ENCODE measurements around the gene BCKDK.
"Not testable (repeated sequence)": the region's sequence is repeated elsewhere in the genome, so short reads cannot be mapped to it uniquely, and the experiment has no call there.

Gene BCKDK

DNA sequence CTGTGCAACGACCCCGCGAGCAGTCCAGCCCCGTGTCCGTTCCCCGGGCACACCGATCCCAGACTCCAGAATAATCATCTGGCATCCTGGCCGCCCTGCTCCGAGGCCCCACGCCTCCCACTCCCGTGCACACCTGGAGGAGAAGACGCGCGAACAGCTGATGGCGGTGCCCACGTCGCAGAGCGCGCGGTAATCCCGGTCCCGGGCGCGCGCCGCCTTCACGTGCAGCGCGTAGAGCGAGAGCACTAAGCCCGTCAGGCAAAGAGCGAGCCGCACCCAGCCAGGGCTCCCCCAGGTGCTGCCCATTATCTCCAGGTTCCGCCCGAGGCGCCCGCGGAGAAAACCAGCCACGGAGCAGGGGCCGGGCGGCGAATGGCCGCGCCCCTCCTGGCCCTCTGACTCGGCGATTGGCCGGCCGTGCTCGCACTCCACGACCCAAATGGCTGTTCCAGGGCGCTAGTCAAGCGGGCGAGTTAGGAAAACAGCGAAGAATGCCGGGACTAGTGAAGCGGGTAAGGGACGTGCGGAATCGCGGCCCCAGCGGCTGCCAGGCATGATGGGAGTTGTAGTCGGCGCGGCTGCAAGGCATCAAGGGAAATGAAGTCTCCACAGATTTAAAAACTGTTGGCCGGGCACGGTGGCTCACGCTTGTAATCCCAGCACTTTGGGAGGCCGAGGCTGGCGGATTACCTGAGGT, 13.6 kb upstream of the BCKDK start, which contains the start of gene VKORC1:
Gene VKORC1, minus strand, starts transcription at position 374 of the 697 bp plus-strand sequence. Its CDS starts 68 bp downstream, at position 306.
- peak; percentile 99 for DNase-seq (ENCODE audit: low spot score)

DNA sequence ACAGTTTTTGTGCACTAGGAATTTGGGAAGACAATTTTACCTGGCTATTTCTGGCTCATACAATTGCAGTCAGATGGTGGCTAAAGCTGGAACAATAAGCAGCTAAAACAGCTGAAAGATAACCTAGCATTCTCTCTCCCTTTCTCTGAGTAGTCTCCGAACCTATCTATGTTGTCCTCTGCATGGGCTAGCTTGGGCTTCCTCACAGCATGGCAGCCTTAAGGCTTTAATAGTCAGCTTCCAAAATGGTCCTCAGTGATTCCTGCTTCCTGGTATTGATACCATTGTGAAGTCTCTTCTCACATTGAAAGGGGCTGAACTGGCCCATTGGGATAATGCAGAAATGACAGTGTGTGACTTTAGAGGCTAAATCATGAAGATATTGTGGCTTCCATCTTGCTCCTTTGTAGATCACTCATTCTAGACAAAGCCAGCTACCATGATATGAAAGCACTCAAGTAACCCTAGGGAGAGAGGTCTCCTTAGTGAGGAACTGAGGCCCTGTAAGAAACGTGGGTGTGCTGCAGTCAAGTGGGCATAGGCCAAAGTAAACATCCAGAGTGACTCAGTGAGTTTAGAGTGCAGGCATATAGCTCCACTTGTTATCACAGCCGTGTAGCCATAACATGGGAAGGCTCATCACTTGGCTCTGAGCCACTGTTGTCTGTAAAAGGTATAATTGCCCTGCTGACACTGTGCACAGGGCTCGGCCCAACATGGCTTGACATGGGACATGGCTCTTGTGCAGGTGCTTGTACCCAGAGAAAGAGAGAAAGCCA, 8.1 kb upstream of the BCKDK start:
- DNase-seq (ENCODE audit: low spot score) = no peak

DNA sequence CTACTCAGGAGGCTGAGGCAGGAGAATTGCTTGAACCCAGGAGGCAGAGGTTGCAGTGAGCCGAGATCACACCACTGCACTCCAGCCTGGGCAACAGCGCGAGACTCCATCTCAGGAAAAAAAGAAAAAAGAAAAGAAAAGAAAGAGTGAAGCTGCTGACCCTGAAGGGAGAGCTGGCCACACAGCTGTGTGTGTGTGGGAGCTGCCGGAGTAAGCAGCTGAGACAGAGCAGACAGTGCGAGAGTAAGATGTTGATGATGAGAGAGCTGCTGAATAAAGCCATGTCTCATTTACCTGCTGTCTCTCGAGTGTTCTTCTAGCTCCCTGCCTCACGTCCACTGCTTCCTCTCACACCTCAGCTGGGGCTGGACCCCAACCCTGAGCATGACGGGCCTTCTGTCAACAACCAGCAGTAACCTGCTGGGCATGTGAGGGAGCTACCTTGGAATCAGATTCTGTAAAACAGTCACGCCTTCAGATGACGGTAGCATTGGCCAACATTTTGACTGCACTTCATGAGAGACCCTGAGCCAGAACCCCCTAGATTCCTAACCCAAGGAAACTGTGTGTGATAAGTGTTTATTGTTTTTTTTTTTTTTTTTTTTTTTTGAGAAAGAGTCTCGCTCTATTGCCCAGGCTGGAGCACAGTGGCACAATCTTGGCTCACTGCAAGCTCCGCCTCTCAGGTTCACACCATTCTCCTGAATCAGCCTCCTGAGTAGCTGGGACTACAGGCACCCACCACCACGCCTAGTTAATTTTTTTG, 7.1 kb upstream of the BCKDK start:
- DNase-seq (ENCODE audit: low spot score) = not testable (repeated sequence)

DNA sequence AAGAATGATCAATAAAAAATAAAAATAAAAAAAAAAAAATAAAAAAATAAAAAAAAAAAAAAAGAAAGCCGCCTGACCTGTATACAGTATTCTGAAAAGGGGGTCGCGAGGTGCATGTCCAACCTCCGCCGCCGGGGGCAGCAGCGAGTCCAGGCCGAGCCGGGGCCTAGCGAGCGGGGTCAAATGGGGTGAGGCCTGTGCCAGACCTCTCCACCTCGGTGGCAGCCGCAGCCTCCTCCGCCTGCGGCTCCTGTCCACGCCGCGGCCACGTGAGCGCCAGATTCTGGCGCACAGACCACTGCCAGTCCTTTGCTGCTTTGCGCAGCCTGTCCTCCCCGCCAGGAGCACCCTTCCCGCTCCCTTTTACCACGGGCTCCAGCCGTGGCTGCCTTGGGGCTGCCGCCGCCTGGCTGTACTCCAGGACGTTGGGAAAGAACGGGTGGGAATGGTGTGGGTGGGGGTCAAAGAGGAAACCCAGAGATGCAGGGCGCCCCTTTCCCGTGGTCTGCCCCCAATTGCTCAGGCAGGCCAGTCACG, 2.4 kb upstream of the BCKDK start:
- DNase-seq (ENCODE audit: low spot score) = peak; percentile 72

DNA sequence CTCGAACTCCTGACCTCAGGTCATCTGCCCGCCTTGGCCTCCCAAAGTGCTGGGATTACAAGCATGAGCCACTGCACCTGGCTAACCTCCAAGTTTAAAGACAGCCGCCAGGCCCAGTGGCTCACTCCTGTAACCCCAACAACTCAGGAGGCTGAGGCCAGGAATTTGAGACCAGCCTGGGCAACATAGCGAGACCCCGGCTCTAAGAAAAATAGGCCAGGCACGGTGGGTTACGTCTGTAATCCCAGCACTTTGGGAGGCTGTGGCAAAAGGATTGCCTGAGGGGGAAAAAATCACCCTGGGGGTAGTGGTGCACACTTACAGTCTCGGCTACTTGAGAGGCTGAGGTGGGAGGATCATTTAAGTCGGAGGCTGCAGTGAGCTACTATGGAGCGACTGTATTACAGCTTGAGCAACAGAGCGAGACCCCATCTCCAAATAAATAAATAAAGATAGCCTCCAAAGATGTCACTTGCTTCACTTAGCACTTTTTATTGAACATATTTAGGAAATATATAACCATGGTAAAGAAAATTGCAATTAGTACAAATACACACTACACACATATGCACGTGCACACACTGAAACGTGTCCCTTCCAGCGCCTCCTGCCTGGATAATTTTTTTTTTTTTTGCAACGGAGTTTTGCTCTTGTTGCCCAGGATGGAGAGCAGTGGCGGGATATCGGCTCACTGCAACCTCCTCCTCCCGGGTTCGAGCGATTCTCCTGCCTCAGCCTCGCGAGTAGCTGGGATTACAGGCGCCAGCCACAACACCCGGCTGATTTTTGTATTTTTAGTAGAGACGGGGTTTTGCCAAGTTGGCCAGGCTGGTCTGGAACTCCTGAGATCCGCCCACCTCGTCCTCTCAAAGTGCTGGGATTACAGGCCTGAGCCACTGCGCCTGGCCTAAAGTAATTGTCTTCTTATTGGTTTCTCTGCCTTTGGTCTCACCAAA, 1.4 kb upstream of the BCKDK start:
- no peak for DNase-seq (ENCODE audit: low spot score)

DNA sequence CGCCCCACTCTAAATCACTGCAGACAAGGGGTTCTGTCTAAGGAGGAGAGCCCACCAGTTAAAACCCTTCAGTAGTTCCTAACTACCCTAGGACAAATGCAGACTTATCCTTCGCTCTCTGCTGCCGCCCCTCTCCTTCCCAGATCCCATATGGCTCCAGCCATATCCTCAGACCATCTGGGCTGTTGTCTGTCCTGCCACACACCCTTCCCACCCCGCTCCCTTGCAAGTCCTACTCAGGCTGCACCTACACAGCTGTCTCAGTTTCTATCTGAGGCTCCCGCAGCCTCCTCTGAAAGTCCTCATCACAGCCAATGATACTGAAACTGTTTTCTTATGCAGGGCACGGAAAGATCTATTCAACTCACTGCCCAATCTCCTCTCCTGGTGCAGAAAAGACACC, 720 bp upstream of the BCKDK start:
- no peak for DNase-seq (ENCODE audit: low spot score)

DNA sequence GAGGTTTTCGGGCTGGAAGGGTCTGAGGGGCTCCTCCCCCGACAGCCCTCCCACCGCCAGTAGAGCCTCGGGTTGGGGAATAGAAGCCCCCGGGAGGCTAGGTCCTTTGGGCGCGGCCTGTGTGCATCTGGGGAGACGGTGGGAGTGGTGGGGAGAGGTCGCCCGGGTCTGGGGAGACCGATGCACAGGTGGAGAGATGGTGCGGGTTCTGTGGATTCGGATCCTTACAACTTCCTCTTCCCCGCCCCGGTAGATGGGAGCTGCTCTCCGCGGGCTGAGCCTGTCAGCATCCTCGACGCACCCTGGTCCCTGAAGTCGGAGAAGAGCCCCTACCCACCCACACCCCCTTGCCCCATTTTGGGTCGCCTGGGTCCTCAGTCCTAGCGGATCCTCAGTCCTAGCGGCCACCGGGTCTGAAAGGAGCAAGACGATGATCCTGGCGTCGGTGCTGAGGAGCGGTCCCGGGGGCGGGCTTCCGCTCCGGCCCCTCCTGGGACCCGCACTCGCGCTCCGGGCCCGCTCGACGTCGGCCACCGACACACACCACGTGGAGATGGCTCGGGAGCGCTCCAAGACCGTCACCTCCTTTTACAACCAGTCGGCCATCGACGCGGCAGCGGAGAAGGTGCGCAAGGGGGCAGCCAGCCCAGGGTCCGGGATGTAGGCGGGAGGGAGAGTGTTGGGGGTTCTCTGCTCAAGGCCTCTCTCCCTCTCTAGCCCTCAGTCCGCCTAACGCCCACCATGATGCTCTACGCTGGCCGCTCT, 790 bp downstream of the BCKDK start:
- no peak for DNase-seq (ENCODE audit: low spot score)

DNA sequence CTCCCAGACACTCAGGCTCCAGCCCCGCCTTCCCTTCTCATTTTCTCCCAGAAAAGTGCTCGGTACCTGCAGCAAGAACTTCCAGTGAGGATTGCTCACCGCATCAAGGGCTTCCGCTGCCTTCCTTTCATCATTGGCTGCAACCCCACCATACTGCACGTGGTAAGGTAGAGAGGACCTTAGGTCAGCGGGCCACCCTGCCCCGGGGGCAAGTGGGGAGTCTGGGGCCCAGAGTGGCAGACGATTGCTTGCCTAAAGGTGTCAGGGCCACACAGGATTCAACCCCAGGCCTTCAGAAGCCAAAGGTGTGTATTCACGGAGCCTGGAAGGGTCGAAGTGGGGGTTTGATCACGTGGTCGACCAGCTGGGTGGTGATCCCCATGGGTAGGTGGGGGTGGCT, 1.4 kb downstream of the BCKDK start:
- DNase-seq (ENCODE audit: low spot score) = no peak

DNA sequence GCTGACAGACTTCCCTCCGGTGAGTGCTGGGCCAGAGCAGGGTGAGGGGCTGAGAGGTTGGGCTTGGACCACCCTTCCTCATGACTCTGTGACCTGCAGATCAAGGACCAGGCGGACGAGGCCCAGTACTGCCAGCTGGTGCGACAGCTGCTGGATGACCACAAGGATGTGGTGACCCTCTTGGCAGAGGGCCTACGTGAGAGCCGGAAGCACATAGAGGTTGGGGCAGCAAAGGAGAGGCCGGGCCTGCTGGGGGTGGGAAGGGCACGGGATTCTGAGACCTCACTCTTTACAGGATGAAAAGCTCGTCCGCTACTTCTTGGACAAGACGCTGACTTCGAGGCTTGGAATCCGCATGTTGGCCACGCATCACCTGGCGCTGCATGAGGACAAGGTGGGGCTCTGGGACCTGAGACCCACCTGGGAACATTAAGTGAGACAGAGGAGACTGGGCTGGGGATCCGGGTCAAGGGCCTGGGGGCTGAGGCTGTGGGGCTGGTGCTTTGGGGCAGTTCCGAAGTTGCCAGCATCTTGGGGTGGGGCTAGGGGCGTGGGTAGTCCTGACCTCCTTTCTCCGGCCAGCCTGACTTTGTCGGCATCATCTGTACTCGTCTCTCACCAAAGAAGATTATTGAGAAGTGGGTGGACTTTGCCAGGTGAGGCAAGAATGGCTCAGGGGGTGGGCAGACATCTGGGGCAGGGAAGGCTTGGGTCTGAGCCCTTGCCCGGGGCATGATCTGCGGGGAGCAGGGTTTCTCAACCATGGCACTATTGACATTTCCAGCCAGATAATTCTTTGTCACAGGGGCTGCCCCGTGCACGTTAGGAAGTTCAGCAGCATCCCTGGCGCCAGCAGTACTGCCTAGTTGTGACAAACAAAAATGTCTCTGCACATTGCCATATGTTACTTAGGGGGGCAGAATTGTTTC, 2.2 kb downstream of the BCKDK start:
- DNase-seq (ENCODE audit: low spot score) = no peak

DNA sequence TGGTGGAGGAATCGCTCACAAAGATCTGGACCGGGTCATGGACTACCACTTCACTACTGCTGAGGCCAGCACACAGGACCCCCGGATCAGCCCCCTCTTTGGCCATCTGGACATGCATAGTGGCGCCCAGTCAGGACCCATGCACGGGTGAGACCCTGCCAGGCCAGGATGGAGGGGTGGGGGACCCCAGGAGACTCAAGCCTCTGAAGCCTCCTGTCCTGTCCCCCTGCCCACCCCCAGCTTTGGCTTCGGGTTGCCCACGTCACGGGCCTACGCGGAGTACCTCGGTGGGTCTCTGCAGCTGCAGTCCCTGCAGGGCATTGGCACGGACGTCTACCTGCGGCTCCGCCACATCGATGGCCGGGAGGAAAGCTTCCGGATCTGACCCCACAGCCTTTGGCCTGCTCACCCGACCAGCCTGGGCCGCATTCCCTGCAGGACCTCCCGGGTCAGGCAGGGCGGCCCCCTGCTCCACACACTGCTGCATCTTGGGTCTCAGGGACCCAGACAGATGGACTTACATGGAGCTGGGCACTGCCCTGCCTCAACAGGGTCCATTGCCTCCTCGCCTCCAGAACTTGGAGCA, 3.8 kb downstream of the BCKDK start:
- DNase-seq (ENCODE audit: low spot score) = no peak

DNA sequence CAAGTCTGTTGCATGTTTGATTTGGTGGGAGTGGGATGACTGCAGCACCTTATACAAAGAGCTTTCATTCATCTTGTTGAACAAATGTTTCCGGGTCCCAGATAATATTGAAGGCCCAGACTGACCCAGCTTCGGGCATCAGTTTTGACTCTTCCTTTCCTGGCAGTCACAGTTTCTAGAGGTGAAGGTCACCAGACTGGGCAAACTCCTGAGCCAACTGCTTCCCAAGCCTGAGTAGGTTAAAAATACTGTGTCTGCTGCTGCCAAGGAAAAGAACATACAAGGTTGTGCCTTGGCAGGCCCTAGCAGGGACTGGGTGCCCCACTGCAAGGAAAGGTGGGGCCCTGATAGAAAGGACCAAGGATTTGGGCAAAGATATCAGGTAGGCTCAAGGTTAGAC, 4.5 kb downstream of the BCKDK start:
- no peak for DNase-seq (ENCODE audit: low spot score)

DNA sequence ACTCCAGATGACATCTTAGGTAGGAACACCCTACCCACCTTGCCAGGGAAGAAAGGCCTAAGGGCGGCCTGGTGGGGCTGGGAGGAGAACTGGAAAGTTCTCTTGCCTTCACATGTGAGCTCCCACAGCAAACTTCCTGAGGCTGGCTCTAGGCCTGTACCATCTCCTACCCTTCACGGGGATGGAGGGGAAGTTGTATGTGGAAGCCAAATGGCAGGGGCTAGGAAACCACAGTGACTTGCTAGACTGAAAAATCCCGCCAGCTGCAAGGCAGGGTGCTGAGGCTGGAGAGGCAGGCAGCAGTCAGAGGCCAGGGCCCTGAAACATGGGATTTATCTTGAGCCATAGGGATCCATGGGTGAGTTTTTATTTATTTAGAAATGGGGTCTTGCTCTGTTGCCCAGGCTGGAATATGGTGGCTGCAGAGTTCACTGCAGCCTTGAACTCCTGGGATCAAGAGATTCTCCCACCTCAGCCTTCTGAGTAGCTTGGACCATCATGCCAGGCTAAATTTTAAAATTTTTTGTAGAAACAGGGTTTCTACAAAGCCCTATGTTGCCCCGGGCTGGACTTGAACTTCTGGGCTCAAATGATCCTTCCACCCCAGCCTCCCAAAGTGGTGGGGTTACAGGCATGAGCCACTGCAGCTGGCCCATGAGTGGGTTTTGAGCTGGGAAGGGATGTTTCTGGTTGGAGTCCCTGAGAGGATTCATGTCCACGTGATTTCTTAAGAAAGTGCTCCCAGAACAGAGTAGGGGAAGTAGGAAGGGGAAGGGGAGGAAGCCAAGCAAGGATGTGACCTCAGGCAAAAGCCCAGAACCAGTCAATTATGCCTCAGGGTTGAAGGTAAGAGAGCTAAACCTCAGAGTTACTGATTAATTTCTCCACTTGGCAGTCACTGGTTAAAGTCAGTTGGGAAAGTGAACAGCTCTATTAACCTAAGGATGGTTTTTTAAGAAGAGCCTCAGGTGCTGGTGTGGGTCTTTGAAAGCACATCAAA, 5.2 kb downstream of the BCKDK start:
- no peak for DNase-seq (ENCODE audit: low spot score)

DNA sequence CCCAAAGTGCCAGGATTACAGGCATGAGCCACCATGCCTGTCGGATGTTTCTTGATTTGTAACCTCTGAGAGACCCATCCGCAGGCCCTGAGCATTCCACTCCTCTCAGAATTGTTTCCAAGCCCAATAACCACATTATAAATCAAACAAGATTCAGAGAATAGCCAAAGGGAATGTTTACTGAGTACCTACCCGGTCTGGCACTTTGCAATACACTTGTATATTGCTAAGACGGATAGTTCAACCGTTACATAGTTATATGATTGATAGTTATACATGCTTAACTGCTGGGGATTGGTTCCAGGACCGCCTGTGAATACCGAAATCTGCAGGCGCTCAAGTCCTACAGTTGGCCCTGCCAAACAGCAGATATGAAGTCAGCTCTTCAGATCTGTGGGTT, 6.3 kb downstream of the BCKDK start:
- no peak for DNase-seq (ENCODE audit: low spot score)

DNA sequence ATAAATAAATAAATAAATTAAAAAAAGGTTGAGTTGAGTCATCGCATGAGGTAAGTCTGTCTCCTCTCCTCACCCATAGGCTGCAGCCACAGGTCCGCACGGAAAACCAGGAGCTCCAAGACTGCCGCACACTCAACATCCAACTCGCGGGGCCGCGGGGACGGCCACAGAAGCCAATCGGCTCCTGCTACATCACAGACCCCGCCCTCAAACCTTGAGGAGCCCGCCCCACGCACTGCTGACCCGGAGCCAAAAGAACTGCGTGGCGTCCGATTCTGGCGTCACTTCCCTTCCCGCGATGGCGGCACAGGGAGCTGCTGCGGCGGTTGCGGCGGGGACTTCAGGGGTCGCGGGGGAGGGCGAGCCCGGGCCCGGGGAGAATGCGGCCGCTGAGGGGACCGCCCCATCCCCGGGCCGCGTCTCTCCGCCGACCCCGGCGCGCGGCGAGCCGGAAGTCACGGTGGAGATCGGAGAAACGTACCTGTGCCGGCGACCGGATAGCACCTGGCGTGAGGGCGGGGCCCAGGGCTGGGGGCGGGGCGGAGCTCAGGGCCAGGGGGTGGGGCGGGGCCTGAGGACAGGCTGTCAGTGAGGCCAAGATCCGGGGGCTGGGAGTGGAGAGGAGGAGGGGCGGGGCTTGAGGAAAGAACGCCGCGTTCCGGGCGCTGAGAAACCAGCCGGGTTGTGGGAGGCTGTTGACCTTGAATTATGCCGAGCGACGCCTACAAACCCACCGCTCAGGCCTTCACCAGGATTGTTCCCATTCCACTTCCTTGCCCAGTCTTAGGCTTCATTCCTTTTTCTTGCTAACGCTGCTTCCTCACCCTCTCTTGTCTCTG, 9.4 kb downstream of the BCKDK start, which contains the start of gene KAT8:
Gene KAT8, plus strand, starts transcription at position 281 of the 839 bp plus-strand sequence. Its CDS starts 18 bp downstream, at position 299.
- DNase-seq (ENCODE audit: low spot score) = peak; percentile 99

DNA sequence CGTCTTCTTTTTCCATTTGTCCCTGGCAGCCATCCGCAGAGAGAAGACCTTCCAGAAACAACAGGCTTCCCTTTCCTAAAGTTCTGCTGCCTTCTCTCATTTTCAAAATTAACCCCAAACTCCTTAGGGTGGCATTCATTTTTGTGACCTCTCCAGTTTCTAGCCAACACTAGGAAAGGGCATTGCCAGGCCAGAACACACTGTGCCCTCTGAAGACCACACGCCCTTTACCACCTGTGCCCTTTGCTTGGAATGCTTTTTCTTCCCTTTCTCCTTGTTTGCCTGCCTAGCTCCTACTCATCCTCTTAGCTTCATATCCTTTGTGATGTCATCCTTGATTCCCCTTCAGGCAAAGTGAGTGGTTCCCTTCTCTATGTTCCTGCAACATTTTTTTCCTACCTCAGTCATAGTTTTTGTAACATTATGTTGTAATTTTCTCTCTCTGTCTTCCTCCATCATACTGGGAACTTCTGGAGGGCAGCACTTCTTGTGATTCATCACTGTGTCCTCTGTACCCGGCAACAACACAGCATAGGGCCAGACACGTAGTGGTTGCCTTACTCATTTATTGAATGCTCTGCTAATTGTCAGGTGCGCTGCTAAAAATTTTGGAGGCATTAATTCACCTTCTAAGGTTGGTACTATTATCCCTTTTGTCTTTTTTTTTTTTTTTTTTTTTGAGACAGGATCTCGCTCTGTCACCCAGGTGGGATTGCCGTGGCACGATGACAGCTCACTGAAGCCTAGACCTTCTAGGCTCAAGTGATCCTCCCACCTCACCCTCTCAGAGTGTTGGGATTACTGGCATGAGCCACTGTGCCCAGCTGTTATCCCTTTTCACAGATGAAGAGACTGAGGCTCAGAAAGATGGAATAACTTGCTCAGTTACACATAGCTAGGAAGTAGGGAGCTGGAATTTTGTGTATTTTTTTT, 10.3 kb downstream of the BCKDK start:
- no peak for DNase-seq (ENCODE audit: low spot score)

DNA sequence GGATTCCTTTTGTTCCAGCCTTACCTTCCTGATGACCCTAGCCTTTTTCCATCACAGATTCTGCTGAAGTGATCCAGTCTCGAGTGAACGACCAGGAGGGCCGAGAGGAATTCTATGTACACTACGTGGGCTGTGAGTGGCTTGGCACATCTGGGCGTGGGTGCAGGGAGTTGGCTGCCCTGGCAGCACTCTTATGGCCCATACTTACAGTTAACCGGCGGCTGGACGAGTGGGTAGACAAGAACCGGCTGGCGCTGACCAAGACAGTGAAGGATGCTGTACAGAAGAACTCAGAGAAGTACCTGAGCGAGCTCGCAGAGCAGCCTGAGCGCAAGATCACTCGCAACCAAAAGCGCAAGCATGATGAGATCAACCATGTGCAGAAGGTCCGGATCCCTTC, 11.9 kb downstream of the BCKDK start:
- no peak for DNase-seq (ENCODE audit: low spot score)
